A673 (cell line): ENCODE measurements around the gene TPO.

ENCODE experiments used
- EZH2 ChIP-seq: fragments of 200-600 bp; sonication (generic); IDR thresholded peaks from 2 replicates; pipeline ENCODE4 v1.6.1; 2017; ENCODE audit warnings: borderline replicate concordance, low read depth, mild to moderate bottlenecking, mixed read lengths, antibody characterized with exemption, low read length; ENCODE audit not compliant: poor library complexity, severe bottlenecking
- TF ChIP-seq, protein P1 (sequence below): fragments of 300-800, 200-600 bp; sonication (generic); conservative IDR thresholded peaks from 2 replicates; pipeline ENCODE4 v1.5.1; 2017; ENCODE audit warnings: low read depth, mild to moderate bottlenecking, antibody characterized with exemption, low read length, moderate library complexity, mixed read lengths

- TF ChIP-seq, protein P1, sequence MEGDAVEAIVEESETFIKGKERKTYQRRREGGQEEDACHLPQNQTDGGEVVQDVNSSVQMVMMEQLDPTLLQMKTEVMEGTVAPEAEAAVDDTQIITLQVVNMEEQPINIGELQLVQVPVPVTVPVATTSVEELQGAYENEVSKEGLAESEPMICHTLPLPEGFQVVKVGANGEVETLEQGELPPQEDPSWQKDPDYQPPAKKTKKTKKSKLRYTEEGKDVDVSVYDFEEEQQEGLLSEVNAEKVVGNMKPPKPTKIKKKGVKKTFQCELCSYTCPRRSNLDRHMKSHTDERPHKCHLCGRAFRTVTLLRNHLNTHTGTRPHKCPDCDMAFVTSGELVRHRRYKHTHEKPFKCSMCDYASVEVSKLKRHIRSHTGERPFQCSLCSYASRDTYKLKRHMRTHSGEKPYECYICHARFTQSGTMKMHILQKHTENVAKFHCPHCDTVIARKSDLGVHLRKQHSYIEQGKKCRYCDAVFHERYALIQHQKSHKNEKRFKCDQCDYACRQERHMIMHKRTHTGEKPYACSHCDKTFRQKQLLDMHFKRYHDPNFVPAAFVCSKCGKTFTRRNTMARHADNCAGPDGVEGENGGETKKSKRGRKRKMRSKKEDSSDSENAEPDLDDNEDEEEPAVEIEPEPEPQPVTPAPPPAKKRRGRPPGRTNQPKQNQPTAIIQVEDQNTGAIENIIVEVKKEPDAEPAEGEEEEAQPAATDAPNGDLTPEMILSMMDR = no peak
- TF ChIP-seq EZH2 = no peak
Observed at GRCh38 chr2:1494257-1494656, 81.0 kb downstream of the TPO start.
